ENCODE data around the gene CACNA2D4. TPM values are rescaled to one million over a fixed set of nuclear protein-coding genes. Genes with fewer than 3 reads are reported as not detected.

The CACNA2D4 gene
- total RNA-seq, 1 donor from 2014 or later, result 0.87 TPM

DNA sequence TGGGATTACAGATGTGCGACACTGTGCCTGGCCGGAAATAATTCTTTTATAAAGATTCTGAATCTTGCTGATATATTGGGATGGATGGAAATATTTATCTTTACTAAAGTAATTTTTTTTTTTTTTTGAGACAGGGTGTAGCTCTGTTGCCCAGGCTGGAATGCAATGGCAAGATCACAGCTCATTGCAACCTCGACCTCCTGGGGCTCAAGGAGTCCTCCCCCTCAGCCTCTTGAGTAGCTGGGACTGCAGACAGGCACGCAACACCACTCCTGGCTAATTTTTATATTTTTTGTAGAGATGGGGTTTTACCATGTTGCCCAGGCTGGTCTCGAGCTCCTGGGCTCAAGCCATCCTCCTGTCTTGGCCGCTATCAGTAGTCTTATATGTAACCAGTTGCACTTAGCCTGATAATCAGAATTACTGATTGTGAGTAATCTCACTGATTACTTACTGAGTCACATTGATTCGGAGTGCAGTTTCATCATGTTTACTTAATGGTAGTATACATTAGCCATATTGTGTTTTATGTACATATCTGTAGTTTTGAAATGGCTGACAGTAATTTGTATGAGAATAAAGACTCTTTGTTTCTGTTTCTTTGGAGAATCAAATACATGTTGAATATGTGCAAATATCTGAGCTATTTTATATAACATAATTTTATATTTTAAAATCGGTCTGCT, 148.5 kb downstream of the CACNA2D4 start:
- Mint-ChIP-seq H3K4me1 (ENCODE audit: unreplicated experiment) (peaks cover 9% of the 10 kb centered on the region), H3K27me3 (peaks cover 4% of the 10 kb centered on the region), H3K27ac (no peak overlapping the region), H3K4me3 (no peak overlapping the region), H3K36me3 (peaks cover 33% of the 10 kb centered on the region), H3K9me3 (no peaks in the 10 kb centered on the region)
- DNase-seq (ENCODE audit: extremely low spot score, unreplicated experiment), result no peak
- TF ChIP-seq, protein P1, sequence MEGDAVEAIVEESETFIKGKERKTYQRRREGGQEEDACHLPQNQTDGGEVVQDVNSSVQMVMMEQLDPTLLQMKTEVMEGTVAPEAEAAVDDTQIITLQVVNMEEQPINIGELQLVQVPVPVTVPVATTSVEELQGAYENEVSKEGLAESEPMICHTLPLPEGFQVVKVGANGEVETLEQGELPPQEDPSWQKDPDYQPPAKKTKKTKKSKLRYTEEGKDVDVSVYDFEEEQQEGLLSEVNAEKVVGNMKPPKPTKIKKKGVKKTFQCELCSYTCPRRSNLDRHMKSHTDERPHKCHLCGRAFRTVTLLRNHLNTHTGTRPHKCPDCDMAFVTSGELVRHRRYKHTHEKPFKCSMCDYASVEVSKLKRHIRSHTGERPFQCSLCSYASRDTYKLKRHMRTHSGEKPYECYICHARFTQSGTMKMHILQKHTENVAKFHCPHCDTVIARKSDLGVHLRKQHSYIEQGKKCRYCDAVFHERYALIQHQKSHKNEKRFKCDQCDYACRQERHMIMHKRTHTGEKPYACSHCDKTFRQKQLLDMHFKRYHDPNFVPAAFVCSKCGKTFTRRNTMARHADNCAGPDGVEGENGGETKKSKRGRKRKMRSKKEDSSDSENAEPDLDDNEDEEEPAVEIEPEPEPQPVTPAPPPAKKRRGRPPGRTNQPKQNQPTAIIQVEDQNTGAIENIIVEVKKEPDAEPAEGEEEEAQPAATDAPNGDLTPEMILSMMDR (conservative IDR thresholded peaks at IDR 0.05), result no peak

DNA sequence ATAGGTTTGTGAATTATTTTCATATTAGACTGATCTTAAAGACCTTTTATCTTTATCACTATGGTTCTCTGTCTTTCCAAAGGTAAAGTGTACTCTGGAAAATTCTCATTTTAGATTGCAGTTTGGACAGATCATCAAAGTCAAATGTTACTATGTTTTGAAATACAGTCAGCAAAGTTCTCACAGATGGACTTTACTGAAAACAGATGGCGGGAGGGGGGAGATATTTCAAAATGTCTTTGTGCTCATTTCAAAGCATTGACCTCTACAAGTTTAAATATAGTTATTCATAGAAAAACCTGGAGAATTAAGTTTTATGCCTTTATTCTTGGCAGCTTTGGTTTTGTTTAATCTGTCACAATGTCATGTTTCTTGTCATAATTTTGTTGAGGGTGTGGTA, 149.8 kb downstream of the CACNA2D4 start:
- TF ChIP-seq, protein P1 (conservative IDR thresholded peaks at IDR 0.05), result no peak
- H3K9me3 Mint-ChIP-seq, result no peaks in the 10 kb centered on the region
- no peak overlapping the region for H3K27ac Mint-ChIP-seq

DNA sequence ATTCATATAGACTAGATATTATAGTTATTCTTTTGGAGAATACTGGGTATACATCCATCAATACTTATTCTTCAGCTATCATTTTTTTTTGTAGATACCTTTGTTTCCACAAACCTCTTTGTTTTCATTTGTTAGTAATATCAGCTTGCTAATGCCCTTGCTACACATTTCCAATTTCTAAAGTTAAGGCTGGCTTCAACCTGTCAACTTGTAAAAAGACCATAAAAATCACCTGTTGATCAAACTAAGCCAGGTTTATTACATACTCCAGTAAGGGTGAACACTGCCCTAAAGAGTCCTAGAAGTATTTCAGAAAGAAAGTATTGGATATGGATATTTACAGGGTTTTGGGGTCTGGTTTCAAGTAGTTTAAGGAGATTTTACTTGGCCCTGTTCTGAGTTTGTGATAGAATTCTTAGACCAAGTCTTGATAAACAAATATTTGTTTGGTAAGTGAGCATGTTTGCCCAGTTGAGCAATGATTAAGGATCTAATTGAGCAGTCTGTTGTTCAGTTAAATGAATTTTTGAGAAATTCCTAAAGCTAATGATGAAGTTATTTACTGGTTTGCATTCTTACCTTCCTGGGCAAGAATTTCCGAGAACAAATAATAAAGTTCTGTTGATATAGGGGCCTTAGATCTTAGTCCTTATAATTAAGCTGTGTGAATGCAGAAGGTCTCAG, 150.9 kb downstream of the CACNA2D4 start:
- TF ChIP-seq, protein P1 (conservative IDR thresholded peaks at IDR 0.05), result no peak
- Mint-ChIP-seq H3K27ac (no peak overlapping the region), H3K4me3 (no peak overlapping the region), H3K9me3 (no peaks in the 10 kb centered on the region), H3K4me1 (ENCODE audit: unreplicated experiment) (no peaks in the 10 kb centered on the region), H3K36me3 (peaks cover 16% of the 10 kb centered on the region), H3K27me3 (no peaks in the 10 kb centered on the region)
- DNase-seq (ENCODE audit: extremely low spot score, unreplicated experiment), result no peak

More for the DNA sequence above, 149.8 kb downstream of the CACNA2D4 start:
- no peak for DNase-seq (ENCODE audit: extremely low spot score, unreplicated experiment)
- peaks cover 24% of the 10 kb centered on the region for H3K36me3 Mint-ChIP-seq
- H3K27me3 Mint-ChIP-seq, result peaks cover 2% of the 10 kb centered on the region
- H3K4me1 Mint-ChIP-seq (ENCODE audit: unreplicated experiment), result peaks cover 1% of the 10 kb centered on the region
- H3K4me3 Mint-ChIP-seq, result no peak overlapping the region

DNA sequence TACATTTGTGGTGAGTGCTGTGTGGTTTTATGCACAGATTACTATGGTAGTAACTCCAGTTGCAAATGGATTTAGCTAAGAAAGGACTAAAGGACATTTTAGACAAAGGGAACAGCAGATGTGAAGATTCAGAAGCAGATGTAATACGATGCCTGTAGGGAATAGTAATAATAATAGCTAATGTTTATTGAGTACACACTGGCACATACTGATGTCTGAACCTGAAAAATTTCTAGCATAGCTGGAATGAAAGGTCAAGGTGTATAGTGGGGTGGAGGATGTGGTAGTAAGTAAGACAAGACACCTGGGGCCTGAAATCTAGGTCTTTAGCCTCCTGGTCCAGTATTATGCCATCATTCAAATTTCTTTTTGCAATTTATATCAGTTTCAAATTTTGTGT, 152.3 kb downstream of the CACNA2D4 start:
- no peaks in the 10 kb centered on the region for H3K4me1 Mint-ChIP-seq (ENCODE audit: unreplicated experiment)
- H3K4me3 Mint-ChIP-seq, result no peak overlapping the region
- peaks cover 12% of the 10 kb centered on the region for H3K36me3 Mint-ChIP-seq
- TF ChIP-seq, protein P1 (conservative IDR thresholded peaks at IDR 0.05), result no peak
- no peaks in the 10 kb centered on the region for H3K9me3 Mint-ChIP-seq
- DNase-seq (ENCODE audit: extremely low spot score, unreplicated experiment), result no peak
- H3K27ac Mint-ChIP-seq, result no peak overlapping the region
- H3K27me3 Mint-ChIP-seq, result no peaks in the 10 kb centered on the region

DNA sequence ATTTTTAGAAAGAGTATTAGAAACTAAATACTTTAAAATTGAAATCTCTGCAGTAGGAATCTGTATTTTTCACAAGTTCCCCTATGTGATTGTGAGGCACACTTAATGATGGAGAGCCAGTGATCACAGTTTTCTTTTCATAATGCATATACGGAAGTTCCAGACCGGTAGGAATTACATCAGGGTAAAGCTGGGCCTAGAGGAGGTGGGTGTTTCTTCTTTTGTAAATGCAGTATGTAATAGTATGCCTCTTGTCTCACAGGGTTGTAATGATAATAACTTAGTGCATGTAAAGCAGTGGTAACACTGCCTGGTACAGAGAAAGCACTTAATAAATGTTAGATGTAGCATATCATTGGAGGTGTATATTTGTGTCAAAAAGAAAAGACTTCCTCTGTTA, 155.3 kb downstream of the CACNA2D4 start:
- Mint-ChIP-seq H3K9me3 (no peaks in the 10 kb centered on the region), H3K4me3 (no peak overlapping the region), H3K27ac (no peak overlapping the region), H3K36me3 (peaks cover 25% of the 10 kb centered on the region), H3K27me3 (no peaks in the 10 kb centered on the region), H3K4me1 (ENCODE audit: unreplicated experiment) (peaks cover 3% of the 10 kb centered on the region)
- TF ChIP-seq, protein P1 (conservative IDR thresholded peaks at IDR 0.05), result no peak
- DNase-seq (ENCODE audit: extremely low spot score, unreplicated experiment), result no peak
